Mammary epithelial cell (primary cell): ENCODE data around the gene STAT6.

Experiments used
- CTCF ChIP-seq, 2 donors: IDR thresholded peaks in 1 of 2; conservative IDR thresholded peaks in 1 of 2; 2 replicates each; pipeline ENCODE4 v1.5.1; 2011 to 2012; ENCODE audit warnings: inconsistent platforms in 2 of 2, low read length in 2 of 2, mild to moderate bottlenecking in 2 of 2, control low read depth in 1 of 2, low read depth in 1 of 2; ENCODE audit not compliant: insufficient read depth in 1 of 2; ENCODE audit errors: extremely low read depth in 1 of 2
- EZH2 ChIP-seq: IDR thresholded peaks from 2 replicates; pipeline ENCODE4 v1.6.1; 2012; ENCODE audit warnings: low read length, inconsistent platforms, borderline replicate concordance

- no peak for TF ChIP-seq CTCF (conservative IDR thresholded peaks at IDR 0.05 in 1 of 2, IDR thresholded peaks at IDR 0.05 in 1 of 2; ENCODE audit: extremely low read depth in 1 of 2, insufficient read depth in 1 of 2, low read depth in 1 of 2, low read length in 2 of 2)
- no peak for TF ChIP-seq EZH2
These were observed 62.6 kb downstream of the STAT6 start for GRCh38 chr12:57048423-57049118.
